ENCODE data around the gene PTCH1.

PTCH1 gene

DNA sequence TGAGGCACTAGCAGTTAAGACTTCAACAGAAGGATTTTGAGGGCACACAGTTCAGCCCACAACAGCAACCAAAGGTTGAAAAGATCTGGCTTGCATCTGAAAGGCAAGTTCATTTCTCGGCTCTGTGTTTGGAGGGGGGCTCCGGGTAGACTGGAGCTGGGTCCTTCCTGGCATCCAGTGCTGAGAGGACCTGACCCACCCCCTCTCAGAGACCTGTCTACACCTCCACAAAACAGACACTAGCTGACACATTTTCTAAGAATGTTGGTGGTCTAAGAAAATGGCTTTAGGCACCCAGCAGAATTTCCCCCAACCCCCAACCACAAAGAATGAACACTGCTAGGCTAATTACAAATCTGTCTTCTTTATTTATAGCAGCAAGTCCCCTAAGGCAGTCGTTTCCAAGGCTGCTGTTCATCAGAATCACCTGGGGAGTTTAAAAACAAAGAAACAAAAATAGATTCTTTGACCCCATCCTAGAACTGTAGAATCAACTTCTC lies 6.2 kb upstream of the PTCH1 start:
- TF ChIP-seq, protein P1, sequence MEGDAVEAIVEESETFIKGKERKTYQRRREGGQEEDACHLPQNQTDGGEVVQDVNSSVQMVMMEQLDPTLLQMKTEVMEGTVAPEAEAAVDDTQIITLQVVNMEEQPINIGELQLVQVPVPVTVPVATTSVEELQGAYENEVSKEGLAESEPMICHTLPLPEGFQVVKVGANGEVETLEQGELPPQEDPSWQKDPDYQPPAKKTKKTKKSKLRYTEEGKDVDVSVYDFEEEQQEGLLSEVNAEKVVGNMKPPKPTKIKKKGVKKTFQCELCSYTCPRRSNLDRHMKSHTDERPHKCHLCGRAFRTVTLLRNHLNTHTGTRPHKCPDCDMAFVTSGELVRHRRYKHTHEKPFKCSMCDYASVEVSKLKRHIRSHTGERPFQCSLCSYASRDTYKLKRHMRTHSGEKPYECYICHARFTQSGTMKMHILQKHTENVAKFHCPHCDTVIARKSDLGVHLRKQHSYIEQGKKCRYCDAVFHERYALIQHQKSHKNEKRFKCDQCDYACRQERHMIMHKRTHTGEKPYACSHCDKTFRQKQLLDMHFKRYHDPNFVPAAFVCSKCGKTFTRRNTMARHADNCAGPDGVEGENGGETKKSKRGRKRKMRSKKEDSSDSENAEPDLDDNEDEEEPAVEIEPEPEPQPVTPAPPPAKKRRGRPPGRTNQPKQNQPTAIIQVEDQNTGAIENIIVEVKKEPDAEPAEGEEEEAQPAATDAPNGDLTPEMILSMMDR (conservative IDR thresholded peaks at IDR 0.05; ENCODE audit: control insufficient read depth, insufficient read depth, low read depth, low read length): no peak
- H3K4me3 ChIP-seq (ENCODE audit: control insufficient read depth, low read depth, low read length): no peak overlapping the region
- no peak for DNase-seq (ENCODE audit: low read depth)

DNA sequence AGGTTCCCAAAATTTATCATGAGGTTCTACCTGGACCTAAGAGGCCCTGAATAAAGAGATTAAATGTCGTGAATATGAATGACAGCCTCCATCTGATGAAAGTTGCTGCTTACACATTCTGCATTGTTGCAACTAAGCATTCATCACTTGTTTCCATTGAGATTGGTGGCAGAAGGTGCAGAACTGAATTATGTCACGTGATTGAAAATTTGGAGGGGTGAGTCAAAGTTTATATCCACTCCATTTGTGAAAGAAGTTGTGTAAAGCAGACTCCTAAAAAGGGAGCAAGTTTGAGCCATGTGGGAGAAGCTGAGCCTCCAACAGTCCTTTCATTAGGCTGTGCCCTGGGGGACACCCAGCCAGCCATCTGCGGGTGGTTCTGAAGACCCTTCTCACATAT lies 4.9 kb upstream of the PTCH1 start:
- H3K4me3 ChIP-seq (ENCODE audit: control insufficient read depth, low read depth, low read length): no peak overlapping the region
- no peak for DNase-seq (ENCODE audit: low read depth)
- TF ChIP-seq, protein P1 (conservative IDR thresholded peaks at IDR 0.05; ENCODE audit: control insufficient read depth, insufficient read depth, low read depth, low read length): no peak

DNA sequence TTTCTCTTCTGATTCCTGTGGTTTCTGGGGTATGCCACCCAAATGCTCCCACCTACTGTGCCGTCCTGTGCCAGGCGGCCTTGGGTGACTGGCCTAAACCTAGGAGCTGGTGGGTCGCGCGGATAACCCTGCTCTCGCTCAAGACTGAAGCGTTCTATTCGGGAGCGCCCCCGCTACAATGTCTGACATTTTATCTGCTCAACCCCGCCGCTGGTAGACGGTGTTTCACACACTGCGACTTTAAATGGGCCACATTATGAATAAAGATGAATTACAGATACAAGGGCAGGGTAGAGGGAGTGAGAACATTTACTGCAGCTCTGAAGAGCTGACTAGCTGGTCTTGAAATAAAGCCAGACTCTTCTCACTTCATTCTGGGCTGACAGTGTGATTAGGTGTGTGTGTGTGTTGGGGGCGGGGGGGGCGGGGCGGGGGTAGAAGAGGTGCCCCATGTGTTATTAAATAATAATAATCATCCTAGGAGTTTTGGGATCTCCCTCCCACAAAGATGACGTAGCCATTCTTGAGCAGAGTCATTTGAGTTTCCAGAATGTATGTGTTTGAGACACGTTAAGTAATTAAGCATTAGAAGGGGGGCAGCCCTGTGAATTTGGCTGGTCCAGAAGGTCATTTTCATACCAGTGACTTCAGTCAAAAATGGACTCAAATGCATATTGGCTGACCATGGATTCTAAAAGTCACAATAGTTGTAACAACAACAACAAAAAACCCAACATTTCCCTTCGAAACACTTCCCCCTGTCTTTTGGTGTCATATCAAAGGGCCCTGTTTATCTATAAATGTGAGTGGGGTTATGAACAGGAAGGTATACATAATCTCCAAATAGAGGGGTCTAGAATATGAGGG lies 1.0 kb upstream of the PTCH1 start:
- H3K4me3 ChIP-seq (ENCODE audit: control insufficient read depth, low read depth, low read length): no peak overlapping the region
- TF ChIP-seq, protein P1 (conservative IDR thresholded peaks at IDR 0.05; ENCODE audit: control insufficient read depth, insufficient read depth, low read depth, low read length): no peak
- no peak for DNase-seq (ENCODE audit: low read depth)

DNA sequence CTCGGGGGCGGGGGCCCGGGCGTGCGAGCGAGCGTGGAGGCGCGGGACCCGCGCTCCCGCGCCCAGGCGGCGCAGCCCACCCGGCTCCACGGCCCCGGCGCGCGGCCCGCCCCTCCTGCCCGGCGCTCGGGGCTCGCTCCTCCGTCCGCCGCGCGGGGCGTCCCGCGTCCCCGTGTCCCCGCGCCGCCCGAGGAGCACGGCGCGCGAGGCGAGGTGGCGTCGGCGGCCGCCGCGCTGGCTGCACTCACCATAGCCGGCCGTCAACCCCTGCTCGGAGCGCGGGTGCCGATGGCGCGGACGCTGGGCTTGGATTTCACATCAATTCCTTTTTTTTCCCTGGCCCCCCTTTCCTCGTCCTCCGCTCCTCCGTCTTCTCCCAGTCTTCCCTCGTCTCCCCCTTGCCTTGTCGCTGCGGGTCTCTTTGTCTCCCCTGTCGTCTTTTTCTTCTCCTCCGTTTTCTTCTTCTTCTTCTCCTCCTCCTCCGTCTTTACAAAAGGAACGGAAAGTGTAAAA lies 494 bp downstream of the PTCH1 start:
- peak overlapping the region; percentile 62 for H3K4me3 ChIP-seq (ENCODE audit: control insufficient read depth, low read depth, low read length)
- peak; percentile 19 for DNase-seq (ENCODE audit: low read depth)
- TF ChIP-seq, protein P1 (conservative IDR thresholded peaks at IDR 0.05; ENCODE audit: control insufficient read depth, insufficient read depth, low read depth, low read length): no peak

DNA sequence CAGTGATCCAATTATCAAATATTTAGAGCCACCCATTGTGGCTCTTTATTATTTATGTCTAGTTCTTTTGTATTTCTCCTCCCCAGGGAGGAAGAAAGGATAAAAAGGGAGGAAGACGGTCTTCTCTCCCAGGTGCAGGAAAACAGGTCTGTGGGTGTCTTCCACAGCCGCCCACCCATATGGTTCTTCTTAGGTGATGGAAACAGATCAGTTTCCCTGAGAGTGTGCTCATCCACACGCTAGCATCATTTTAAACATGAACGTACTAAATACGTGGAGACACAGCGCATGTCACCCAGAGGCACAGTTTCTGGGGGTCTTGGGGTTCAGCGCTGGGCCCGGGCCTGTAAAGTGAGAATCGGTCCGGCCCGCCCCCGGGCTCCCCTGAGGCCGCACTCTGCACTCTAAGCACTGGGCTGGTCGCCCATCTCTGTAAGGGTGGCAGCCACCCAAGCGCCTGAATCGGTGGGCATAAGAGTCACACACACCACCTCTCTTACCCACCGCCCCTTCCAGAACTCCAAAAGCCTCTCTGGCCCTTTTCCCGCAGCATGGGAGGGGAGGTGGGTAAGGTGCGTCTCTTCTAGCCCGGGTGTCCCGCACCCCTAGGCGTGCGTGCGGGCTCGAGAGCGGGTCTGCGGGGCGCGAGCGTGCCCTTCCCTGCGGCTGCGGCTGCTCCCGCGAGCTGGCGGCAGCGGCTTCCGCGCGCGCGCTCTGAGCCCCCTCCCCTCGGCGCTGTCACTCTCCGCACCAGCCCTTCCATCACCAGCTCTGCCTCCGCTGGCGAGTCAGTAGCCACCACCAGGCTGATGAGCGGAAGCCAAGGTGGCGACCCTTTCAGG lies 1.3 kb downstream of the PTCH1 start:
- TF ChIP-seq, protein P1 (conservative IDR thresholded peaks at IDR 0.05; ENCODE audit: control insufficient read depth, insufficient read depth, low read depth, low read length): no peak
- no peak for DNase-seq (ENCODE audit: low read depth)
- peak overlapping the region; percentile 40 for H3K4me3 ChIP-seq (ENCODE audit: control insufficient read depth, low read depth, low read length)

DNA sequence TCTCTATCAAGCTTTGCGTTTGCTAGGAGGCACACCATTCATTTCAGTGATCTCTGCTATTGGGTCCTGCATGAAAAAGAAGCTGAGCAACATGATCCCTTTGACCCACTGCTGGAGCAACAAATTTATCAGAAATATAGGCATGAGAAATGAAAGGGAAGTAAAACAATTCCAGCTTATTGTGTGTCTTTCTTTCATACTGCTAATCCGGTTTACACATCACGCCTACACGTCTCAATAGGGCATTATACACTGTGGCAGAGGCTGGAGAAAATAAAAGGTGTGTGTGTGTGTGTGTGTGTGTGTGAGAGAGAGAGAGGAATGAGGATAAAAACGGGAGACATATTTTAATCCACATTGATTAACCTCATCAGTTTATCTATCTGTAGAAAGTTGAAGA lies 2.4 kb downstream of the PTCH1 start:
- no peak overlapping the region for H3K4me3 ChIP-seq (ENCODE audit: control insufficient read depth, low read depth, low read length)
- DNase-seq (ENCODE audit: low read depth): no peak
- TF ChIP-seq, protein P1 (conservative IDR thresholded peaks at IDR 0.05; ENCODE audit: control insufficient read depth, insufficient read depth, low read depth, low read length): no peak
